Measurements from ENCODE around the gene KRT23.

The KRT23 gene

GRCh38 chr17:40931311-40931710 lies 6.1 kb downstream of the KRT23 start:
- Histone ChIP-seq H3K9ac (ENCODE audit: low read depth, low read length, poor library complexity, severe bottlenecking) (no peak overlapping the region), H3K4me1 (ENCODE audit: insufficient read depth, low read length, poor library complexity, severe bottlenecking) (no peaks in the 10 kb centered on the region), H3F3A (ENCODE audit: low read depth) (no peaks in the 10 kb centered on the region), H3K9me3 (ENCODE audit: insufficient read depth, low read depth, low read length) (no peaks in the 10 kb centered on the region), H2AFZ (ENCODE audit: low read length) (no peak overlapping the region), H3K4me2 (ENCODE audit: low read depth, low read length, poor library complexity, severe bottlenecking) (no peak overlapping the region), H3K79me2 (ENCODE audit: insufficient read depth, low read length) (no peaks in the 10 kb centered on the region), H3K36me3 (ENCODE audit: insufficient read depth, low read length) (no peaks in the 10 kb centered on the region), H3K4me3 (ENCODE audit: low read length, poor library complexity, severe bottlenecking) (no peak overlapping the region), H4K20me1 (ENCODE audit: insufficient read depth, low read length, poor library complexity, severe bottlenecking) (no peaks in the 10 kb centered on the region), H3K27me3 (ENCODE audit: insufficient read depth, low read length, poor library complexity, severe bottlenecking) (peaks cover 11% of the 10 kb centered on the region), H3K9me2 (replicated peaks; ENCODE audit: low read depth, low read length) (no peaks in the 10 kb centered on the region)
- TF ChIP-seq CTCF (conservative IDR thresholded peaks at IDR 0.05; ENCODE audit: low read length) (no peak), EZH2phosphoT487 (IDR thresholded peaks at IDR 0.05; ENCODE audit: borderline replicate concordance) (no peak)

DNA sequence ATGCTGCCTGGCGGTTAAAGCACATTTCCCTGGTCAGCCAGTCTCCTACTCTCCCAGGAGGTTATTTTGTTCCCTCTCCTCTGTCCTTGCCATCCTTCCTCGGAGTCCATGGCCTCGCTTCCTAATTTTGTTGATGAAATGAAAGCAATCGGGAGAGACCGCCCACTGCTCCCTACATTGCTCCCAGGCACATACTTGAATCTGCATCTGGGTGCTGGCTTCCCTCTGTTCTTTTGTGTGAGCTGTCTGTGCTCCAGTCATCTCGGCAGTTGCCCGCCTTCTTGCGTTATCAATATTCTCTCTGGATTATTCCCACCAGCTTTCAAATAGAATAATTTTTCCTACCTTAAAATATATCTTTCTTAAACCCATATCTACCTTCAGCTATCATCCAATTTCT lies 11.1 kb downstream of the KRT23 start:
- no peaks in the 10 kb centered on the region for H3F3A ChIP-seq (ENCODE audit: low read depth)
- no peaks in the 10 kb centered on the region for H3K9me3 ChIP-seq (ENCODE audit: insufficient read depth, low read depth, low read length)
- H4K20me1 ChIP-seq (ENCODE audit: insufficient read depth, low read length, poor library complexity, severe bottlenecking) = no peaks in the 10 kb centered on the region
- no peak overlapping the region for H2AFZ ChIP-seq (ENCODE audit: low read length)
- no peak overlapping the region for H3K9ac ChIP-seq (ENCODE audit: low read depth, low read length, poor library complexity, severe bottlenecking)
- H3K27me3 ChIP-seq (ENCODE audit: insufficient read depth, low read length, poor library complexity, severe bottlenecking) = peaks cover 6% of the 10 kb centered on the region
- H3K79me2 ChIP-seq (ENCODE audit: insufficient read depth, low read length) = no peaks in the 10 kb centered on the region
- H3K9me2 ChIP-seq (replicated peaks; ENCODE audit: low read depth, low read length) = no peaks in the 10 kb centered on the region
- no peak for TF ChIP-seq EZH2phosphoT487 (IDR thresholded peaks at IDR 0.05; ENCODE audit: borderline replicate concordance)
- no peak for TF ChIP-seq CTCF (conservative IDR thresholded peaks at IDR 0.05; ENCODE audit: low read length)
- H3K4me1 ChIP-seq (ENCODE audit: insufficient read depth, low read length, poor library complexity, severe bottlenecking) = no peaks in the 10 kb centered on the region
- no peak overlapping the region for H3K4me2 ChIP-seq (ENCODE audit: low read depth, low read length, poor library complexity, severe bottlenecking)
- no peak overlapping the region for H3K4me3 ChIP-seq (ENCODE audit: low read length, poor library complexity, severe bottlenecking)
- no peaks in the 10 kb centered on the region for H3K36me3 ChIP-seq (ENCODE audit: insufficient read depth, low read length)

- no peaks in the 10 kb centered on the region for H3K36me3 ChIP-seq (ENCODE audit: insufficient read depth, low read length)
- H3K4me3 ChIP-seq (ENCODE audit: low read length, poor library complexity, severe bottlenecking) = no peak overlapping the region
- no peak overlapping the region for H3K4me2 ChIP-seq (ENCODE audit: low read depth, low read length, poor library complexity, severe bottlenecking)
- no peaks in the 10 kb centered on the region for H4K20me1 ChIP-seq (ENCODE audit: insufficient read depth, low read length, poor library complexity, severe bottlenecking)
- H3K9me3 ChIP-seq (ENCODE audit: insufficient read depth, low read depth, low read length) = no peaks in the 10 kb centered on the region
- no peak overlapping the region for H2AFZ ChIP-seq (ENCODE audit: low read length)
- no peaks in the 10 kb centered on the region for H3F3A ChIP-seq (ENCODE audit: low read depth)
- no peaks in the 10 kb centered on the region for H3K9me2 ChIP-seq (replicated peaks; ENCODE audit: low read depth, low read length)
- H3K9ac ChIP-seq (ENCODE audit: low read depth, low read length, poor library complexity, severe bottlenecking) = no peak overlapping the region
- peaks cover 6% of the 10 kb centered on the region for H3K27me3 ChIP-seq (ENCODE audit: insufficient read depth, low read length, poor library complexity, severe bottlenecking)
- no peaks in the 10 kb centered on the region for H3K4me1 ChIP-seq (ENCODE audit: insufficient read depth, low read length, poor library complexity, severe bottlenecking)
- H3K79me2 ChIP-seq (ENCODE audit: insufficient read depth, low read length) = no peaks in the 10 kb centered on the region
- no peak for TF ChIP-seq EZH2phosphoT487 (IDR thresholded peaks at IDR 0.05; ENCODE audit: borderline replicate concordance)
- no peak for TF ChIP-seq CTCF (conservative IDR thresholded peaks at IDR 0.05; ENCODE audit: low read length)
Observed at GRCh38 chr17:40922239-40922638, 15.2 kb downstream of the KRT23 start.
